Muscle of arm (tissue), 12 donors: ENCODE results near the gene MAP2K5. TPM values are rescaled to one million over a fixed set of nuclear protein-coding genes. Genes with fewer than 3 reads are reported as not detected.

ENCODE experiments used
- DNase-seq: peaks from one replicate; pipeline ENCODE4 v3.0.0-alpha.2; 2013
- polyA plus RNA-seq, 12 donors: library from polyadenylated mRNA; unstranded; fragments of 120-200 nt; gene quantifications; one replicate each; pipeline ENCODE4 v1.2.1, GENCODE V29; 2013; ENCODE audit not compliant: insufficient read length in 12 of 12

The MAP2K5 gene
- polyA plus RNA-seq, 12 donors: 4.5 to 26.2 (median 20.2) TPM; not detected in 1

GRCh38 chr15:67823314-67824196 is 281.1 kb downstream of the MAP2K5 start:
- no peak for DNase-seq

GRCh38 chr15:67824197-67824968 is 281.9 kb downstream of the MAP2K5 start:
- no peak for DNase-seq

GRCh38 chr15:67824976-67825880 is 282.7 kb downstream of the MAP2K5 start, which contains the start of gene SKOR1:
Gene SKOR1, plus strand, starts transcription at chr15:67825509. Its CDS starts 94 bp downstream, at chr15:67825603.
- DNase-seq: peak; percentile 21

GRCh38 chr15:67825881-67826716 is 283.6 kb downstream of the MAP2K5 start:
- no peak for DNase-seq

DNA sequence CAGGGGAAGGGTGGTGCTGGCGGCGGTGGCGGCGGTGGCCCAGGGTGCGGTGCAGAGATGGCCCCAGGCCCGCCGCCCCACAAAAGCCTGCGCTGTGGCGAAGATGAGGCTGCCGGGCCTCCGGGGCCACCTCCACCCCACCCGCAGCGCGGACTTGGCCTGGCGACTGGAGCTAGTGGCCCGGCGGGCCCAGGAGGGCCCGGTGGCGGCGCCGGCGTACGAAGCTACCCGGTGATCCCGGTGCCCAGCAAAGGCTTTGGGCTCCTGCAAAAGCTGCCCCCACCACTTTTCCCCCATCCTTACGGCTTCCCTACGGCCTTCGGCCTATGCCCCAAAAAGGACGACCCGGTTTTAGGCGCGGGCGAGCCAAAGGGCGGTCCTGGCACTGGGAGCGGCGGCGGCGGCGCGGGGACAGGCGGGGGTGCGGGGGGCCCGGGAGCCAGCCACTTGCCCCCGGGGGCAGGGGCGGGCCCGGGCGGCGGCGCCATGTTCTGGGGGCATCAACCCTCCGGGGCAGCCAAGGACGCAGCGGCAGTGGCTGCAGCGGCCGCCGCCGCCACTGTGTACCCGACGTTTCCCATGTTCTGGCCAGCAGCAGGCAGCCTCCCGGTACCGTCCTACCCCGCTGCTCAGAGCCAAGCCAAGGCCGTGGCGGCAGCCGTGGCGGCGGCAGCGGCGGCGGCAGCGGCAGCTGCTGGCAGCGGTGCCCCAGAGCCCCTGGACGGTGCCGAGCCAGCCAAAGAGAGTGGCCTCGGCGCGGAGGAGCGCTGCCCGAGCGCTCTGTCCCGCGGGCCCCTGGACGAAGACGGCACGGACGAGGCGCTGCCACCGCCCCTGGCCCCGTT is 284.4 kb downstream of the MAP2K5 start:
- no peak for DNase-seq

DNA sequence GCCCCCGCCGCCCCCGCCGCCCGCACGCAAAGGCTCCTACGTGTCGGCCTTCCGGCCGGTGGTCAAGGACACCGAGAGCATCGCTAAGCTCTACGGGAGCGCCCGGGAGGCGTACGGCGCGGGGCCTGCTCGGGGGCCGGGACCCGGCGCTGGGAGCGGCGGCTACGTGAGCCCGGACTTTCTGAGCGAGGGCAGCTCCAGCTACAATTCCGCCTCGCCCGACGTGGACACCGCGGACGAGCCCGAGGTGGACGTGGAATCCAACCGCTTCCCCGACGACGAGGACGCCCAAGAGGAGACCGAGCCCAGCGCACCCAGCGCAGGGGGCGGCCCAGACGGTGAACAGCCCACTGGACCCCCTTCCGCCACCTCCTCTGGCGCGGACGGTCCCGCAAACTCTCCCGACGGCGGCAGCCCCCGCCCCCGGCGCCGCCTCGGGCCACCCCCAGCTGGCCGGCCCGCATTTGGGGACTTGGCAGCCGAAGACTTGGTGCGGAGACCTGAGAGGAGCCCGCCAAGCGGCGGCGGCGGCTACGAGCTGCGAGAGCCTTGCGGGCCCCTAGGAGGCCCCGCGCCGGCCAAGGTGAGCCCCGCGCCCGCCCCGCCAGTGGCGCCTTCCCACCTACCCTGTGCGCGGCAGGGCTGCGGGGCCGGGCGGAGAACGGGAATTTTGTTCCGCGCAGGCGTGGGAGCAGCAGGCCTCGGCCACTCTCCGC is 285.2 kb downstream of the MAP2K5 start:
- DNase-seq: no peak

- no peak for DNase-seq
These were observed 285.9 kb downstream of the MAP2K5 start for GRCh38 chr15:67828278-67828968.

GRCh38 chr15:67828969-67829646 is 286.6 kb downstream of the MAP2K5 start:
- no peak for DNase-seq

DNA sequence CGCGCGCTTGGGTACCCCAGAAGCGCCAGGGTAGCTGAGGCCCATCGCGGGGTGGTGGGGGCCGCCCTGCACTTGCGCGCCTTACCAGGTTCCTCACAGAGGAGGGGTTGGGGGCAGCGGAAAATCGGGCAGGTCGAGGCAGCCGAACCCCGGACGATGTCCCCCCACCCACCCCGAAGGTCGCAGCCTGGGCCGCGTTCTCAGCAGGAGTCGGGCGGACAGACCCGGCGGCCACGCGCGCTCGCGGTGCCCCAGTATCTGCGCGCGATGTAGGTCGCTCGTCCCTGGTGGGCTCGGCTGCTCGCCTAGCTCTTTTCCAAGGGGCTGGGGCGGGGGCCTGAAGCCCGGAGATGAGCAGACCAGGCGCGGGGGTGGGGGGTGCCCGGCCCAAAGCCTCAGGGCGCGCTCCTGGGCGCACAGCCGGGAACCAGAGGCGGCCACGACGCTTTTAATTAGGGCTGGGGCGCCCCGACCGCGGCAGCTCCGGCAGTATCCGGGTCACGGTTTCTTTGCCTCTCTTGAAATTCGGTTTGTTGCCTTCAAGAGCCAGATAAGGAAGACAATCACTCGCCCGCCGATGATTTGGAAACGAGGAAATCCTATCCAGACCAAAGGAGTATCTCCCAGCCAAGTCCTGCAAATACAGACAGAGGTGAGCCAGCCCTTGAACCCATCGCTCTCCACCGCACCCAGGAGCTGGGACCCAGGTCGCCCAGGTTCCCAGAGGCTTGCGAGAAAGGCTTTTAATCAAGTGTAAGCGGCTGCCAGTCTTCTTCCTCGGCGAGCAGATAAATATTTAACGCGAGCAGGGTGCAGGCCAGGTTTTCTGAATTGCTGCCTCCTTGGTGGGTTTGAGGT is 287.4 kb downstream of the MAP2K5 start:
- DNase-seq: no peak

DNA sequence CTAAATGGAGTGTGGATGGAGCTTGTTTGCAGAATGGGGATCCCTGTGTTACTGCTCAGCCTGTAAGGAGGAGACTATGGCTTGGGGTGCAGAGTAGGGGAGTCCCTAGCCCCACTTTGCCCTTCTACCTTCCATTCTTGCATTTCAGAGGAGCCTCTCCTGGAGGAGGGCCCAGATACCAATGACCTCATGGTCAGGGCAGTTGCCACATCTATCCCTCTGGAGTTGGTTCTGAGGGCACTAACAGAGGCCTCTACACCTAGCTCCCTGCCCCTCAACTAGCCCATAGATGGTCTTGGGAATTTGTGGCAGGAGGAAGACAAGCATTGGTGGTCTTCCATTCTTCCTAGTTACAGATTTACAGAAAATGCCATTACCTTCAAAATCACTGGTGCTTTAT is 288.9 kb downstream of the MAP2K5 start:
- DNase-seq: no peak

GRCh38 chr15:67832031-67832551 is 289.6 kb downstream of the MAP2K5 start:
- DNase-seq: no peak

DNA sequence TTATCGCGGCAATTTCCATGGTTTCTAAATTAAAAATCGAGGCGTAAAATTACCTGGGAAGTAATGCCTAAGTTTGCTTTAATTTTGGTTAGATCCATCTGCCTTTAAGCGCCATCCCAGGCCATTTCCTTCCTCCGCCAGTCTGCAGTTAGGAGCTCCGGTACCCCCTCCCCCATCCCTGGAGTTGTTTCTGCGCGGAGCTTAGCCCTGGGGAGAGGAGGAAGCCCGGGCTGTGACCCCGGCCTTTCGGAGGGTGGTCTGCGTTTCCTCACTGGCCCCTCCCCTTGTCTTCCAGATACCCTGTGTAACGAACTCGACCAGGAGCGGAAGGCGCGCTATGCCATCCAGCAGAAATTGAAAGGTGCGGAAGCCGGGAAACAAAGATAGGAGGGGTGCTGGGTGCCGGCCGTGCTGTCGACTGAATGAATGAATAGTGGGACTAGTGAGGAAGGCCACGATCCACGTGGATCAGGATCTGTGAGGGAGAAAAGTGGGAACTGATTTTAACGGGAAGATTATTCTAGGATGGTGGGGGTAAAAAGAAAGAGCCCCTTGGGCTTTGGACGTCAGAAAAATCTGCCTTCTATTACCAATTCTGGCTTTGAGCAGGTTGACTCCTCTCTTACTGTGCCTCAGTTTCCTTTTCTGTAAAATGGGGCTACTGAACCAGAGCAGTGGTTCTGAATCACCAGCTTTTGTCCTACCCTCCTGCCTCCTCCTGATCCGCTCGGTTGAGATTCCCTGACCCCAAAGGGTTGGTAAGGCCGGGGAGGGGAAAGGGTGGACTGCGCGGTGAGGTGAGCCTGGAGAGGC is 290.6 kb downstream of the MAP2K5 start:
- DNase-seq: no peak

DNA sequence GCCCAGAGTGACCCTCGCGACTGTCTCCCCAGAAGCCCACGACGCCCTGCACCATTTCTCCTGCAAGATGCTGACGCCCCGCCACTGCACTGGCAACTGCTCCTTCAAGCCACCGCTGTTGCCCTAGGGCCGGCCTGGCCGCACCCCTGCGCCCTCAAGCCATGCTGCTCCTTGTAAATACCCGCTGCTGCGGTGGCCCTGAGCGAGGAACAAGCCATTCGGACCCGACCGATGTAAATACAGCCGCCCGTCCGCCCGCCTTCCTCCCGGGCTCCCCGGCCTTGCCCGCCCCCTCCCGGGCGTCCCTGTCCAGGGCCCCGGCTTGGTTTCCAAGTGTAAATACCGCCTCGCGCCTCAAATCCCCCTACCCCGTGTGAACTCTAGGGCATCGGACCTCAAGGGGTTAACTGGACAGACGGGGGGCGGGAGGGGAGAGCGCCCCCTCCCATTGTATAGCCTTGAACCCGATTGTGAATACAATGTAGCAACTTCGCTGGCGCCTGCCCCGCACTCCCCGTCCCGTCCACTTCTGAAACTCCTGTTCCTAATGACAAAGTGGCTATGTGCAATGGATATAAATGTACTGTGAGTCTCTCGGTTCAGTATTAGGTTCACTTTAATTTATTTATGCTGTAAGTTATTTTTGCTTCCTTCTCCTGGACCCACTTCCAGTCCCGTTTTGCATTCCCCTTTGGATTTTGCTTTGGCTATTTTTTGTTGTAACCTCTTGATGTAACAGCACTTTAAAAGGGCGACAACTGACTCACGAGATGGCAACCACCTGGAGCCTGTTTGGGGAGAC is 291.4 kb downstream of the MAP2K5 start:
- DNase-seq: peak; percentile 27

- DNase-seq: no peak
These were observed 292.2 kb downstream of the MAP2K5 start for GRCh38 chr15:67834581-67835296.
